HEK293 (cell line): Measurements from ENCODE around the gene ANKRD16.
"Not testable (repeated sequence)": the region's sequence is repeated elsewhere in the genome, so short reads cannot be mapped to it uniquely, and the experiment has no call there.

Source experiments
- CTCF ChIA-PET: fragments of 350-600 bp; formaldehyde crosslinking; extraction: SDS; loops from one replicate; lab custom pipeline; 2021; ENCODE audit warnings: antibody characterized with exemption; lab: Yijun Ruan, JAX
- POLR2A ChIA-PET: fragments of 300-600 bp; formaldehyde crosslinking; extraction: SDS; loops from one replicate; lab custom pipeline; 2020; ENCODE audit warnings: antibody characterized with exemption, inconsistent platforms; lab: Yijun Ruan, JAX
- H3K27ac ChIP-seq: fragments of 200-500 bp; sonication (Bioruptor generic); 2 replicates; pipeline ENCODE4 v1.5.1; 2014; ENCODE audit warnings: low read depth, low read length, control low read depth, inconsistent platforms; ENCODE audit errors: extremely low read depth
- H3K36me3 ChIP-seq, 2 experiments: fragments of 200-500 bp in 1 of 2; sonication (Bioruptor generic) in 1 of 2; 1 replicate in 1 of 2; 2 replicates in 1 of 2; pipeline ENCODE4 v1.5.1; 2014 to 2017; ENCODE audit warnings: inconsistent platforms in 2 of 2, low read length in 2 of 2; ENCODE audit not compliant: control insufficient read depth in 2 of 2, insufficient read depth in 1 of 2
- H3K4me1 ChIP-seq: fragments of 200-500 bp; sonication (Bioruptor generic); 2 replicates; pipeline ENCODE4 v1.5.1; 2014; ENCODE audit warnings: mild to moderate bottlenecking, low read length, inconsistent platforms; ENCODE audit not compliant: control insufficient read depth, insufficient read depth
- H3K4me3 ChIP-seq: 2 replicates; pipeline ENCODE4 v1.5.1; 2011; ENCODE audit warnings: low read depth, mild to moderate bottlenecking, control low read depth, low read length, moderate library complexity
- H3K9me3 ChIP-seq: fragments of 200-500 bp; sonication (Bioruptor generic); 2 replicates; pipeline ENCODE4 v1.5.1; 2014; ENCODE audit warnings: low read depth, low read length, inconsistent platforms; ENCODE audit not compliant: control insufficient read depth, insufficient read depth
- PRDM1 ChIP-seq: fragments of 450-650 bp; formaldehyde crosslinking; IDR thresholded peaks from 2 replicates; pipeline ENCODE4; 2016; ENCODE audit warnings: missing biosample characterization, missing genetic modification characterization
- TRIM28 ChIP-seq: IDR thresholded peaks from 2 replicates; pipeline ENCODE4 v1.6.1; 2011; ENCODE audit warnings: low read length, control low read depth, borderline replicate concordance
- ZBTB6 ChIP-seq: fragments of 450-650 bp; formaldehyde crosslinking; IDR thresholded peaks from 2 replicates; pipeline ENCODE4 v1.5.1; 2017; ENCODE audit warnings: missing biosample characterization, missing genetic modification characterization
- ZBTB8A ChIP-seq: fragments of 450-650 bp; formaldehyde crosslinking; IDR thresholded peaks from 2 replicates; pipeline ENCODE4 v1.5.1; 2016; ENCODE audit warnings: missing biosample characterization, missing genetic modification characterization
- ZFP3 ChIP-seq: fragments of 450-650 bp; formaldehyde crosslinking; IDR thresholded peaks from 2 replicates; pipeline ENCODE4 v1.5.1; 2016; ENCODE audit warnings: low read depth, missing biosample characterization, missing genetic modification characterization
- ZNF155 ChIP-seq: fragments of 450-650 bp; formaldehyde crosslinking; IDR thresholded peaks from 2 replicates; pipeline ENCODE4 v1.5.1; 2016; ENCODE audit warnings: missing biosample characterization, missing genetic modification characterization
- ZNF157 ChIP-seq: fragments of 450-650 bp; formaldehyde crosslinking; IDR thresholded peaks from 2 replicates; pipeline ENCODE4 v1.5.1; 2016; ENCODE audit warnings: missing biosample characterization, missing genetic modification characterization
- ZNF548 ChIP-seq: fragments of 450-650 bp; formaldehyde crosslinking; IDR thresholded peaks from 2 replicates; pipeline ENCODE4 v1.5.1; 2016; ENCODE audit warnings: missing biosample characterization, missing genetic modification characterization
- ZNF585B ChIP-seq: fragments of 450-650 bp; formaldehyde crosslinking; IDR thresholded peaks from 2 replicates; pipeline ENCODE4 v1.5.1; 2016; ENCODE audit warnings: missing biosample characterization, missing genetic modification characterization
- ZNF610 ChIP-seq: fragments of 450-650 bp; formaldehyde crosslinking; IDR thresholded peaks from 2 replicates; pipeline ENCODE4 v1.5.1; 2016; ENCODE audit warnings: missing biosample characterization, missing genetic modification characterization, borderline replicate concordance
- ZNF654 ChIP-seq: fragments of 450-650 bp; formaldehyde crosslinking; IDR thresholded peaks from 2 replicates; pipeline ENCODE4 v1.5.1; 2016; ENCODE audit warnings: low read depth, missing biosample characterization, missing genetic modification characterization
- ZNF664 ChIP-seq: fragments of 450-650 bp; formaldehyde crosslinking; IDR thresholded peaks from 2 replicates; pipeline ENCODE4 v1.5.1; 2016; ENCODE audit warnings: missing biosample characterization, missing genetic modification characterization
- ZNF747 ChIP-seq: fragments of 450-650 bp; formaldehyde crosslinking; IDR thresholded peaks from 2 replicates; pipeline ENCODE4 v1.5.1; 2016; ENCODE audit warnings: missing biosample characterization, missing genetic modification characterization
- ZNF776 ChIP-seq: fragments of 450-650 bp; formaldehyde crosslinking; IDR thresholded peaks from 2 replicates; pipeline ENCODE4 v1.5.0; 2017; ENCODE audit warnings: missing biosample characterization, missing genetic modification characterization, borderline replicate concordance
- ZNF785 ChIP-seq: fragments of 450-650 bp; formaldehyde crosslinking; IDR thresholded peaks from 2 replicates; pipeline ENCODE4 v1.5.1; 2016; ENCODE audit warnings: missing biosample characterization, missing genetic modification characterization
- TF ChIP-seq, protein P1 (sequence below): fragments of 450-650 bp; formaldehyde crosslinking; IDR thresholded peaks from 2 replicates; pipeline ENCODE4 v1.5.1; 2016; ENCODE audit warnings: missing biosample characterization, missing genetic modification characterization
- TF ChIP-seq, protein P2 (sequence below): sonication (generic); formaldehyde crosslinking; IDR thresholded peaks from 2 replicates; pipeline ENCODE4 v1.8.1; 2022; ENCODE audit warnings: mild to moderate bottlenecking, moderate library complexity, missing genetic modification reagents

Gene ANKRD16

DNA sequence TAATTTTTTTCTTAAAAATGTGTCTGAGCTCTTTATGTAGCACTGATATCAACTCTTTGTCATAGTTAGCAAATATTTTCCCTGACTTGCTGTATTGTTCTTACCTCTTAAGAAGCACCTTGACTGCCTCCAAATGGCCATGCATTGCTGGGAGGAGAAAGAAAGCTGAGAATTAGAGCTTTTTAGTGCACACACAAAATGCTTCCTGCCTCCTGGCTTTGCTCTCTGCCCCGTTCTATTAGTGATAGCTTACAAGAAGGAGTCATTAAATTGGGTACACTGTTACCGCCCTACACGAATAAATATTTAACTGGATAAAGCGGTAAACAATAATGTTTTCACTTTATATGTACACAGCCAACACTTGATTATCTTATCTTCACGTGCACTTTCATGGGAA is 4.1 kb downstream of the ANKRD16 start:
- peaks cover 45 to 58% of the 10 kb centered on the region in 2 experiments for H3K36me3 ChIP-seq
- CTCF ChIA-PET: interaction anchor here (0.6 to 0.7 kb wide), 2 partner anchors 12 to 22 kb away, joined by 4 to 5 read pairs; no protein-coding TSS in a partner anchor

GRCh38 chr10:5882961-5883360 is 6.7 kb downstream of the ANKRD16 start:
- Histone ChIP-seq H3K9me3 (no peaks in the 10 kb centered on the region), H3K27ac (no peak overlapping the region), H3K36me3 (peaks cover 68 to 77% of the 10 kb centered on the region in 2 experiments), H3K4me1 (no peaks in the 10 kb centered on the region), H3K4me3 (no peak overlapping the region)
- ChIA-PET CTCF (interaction anchor here (1.3 to 1.6 kb wide), 2 partner anchors 8 to 10 kb away, joined by 4 read pairs; no protein-coding TSS in a partner anchor), POLR2A (interaction anchor here (0.7 kb wide), 1 partner anchor 64 kb away, joined by 3 read pairs; no protein-coding TSS in a partner anchor)
- TF ChIP-seq ZBTB6 (tag by site-specific recombination) (no peak), ZFP3 (tag by site-specific recombination) (no peak), PRDM1 (tag by site-specific recombination) (no peak), ZBTB8A (tag by site-specific recombination) (no peak), ZNF155 (tag by site-specific recombination) (no peak), ZNF548 (no peak)
- TF ChIP-seq, protein P1, sequence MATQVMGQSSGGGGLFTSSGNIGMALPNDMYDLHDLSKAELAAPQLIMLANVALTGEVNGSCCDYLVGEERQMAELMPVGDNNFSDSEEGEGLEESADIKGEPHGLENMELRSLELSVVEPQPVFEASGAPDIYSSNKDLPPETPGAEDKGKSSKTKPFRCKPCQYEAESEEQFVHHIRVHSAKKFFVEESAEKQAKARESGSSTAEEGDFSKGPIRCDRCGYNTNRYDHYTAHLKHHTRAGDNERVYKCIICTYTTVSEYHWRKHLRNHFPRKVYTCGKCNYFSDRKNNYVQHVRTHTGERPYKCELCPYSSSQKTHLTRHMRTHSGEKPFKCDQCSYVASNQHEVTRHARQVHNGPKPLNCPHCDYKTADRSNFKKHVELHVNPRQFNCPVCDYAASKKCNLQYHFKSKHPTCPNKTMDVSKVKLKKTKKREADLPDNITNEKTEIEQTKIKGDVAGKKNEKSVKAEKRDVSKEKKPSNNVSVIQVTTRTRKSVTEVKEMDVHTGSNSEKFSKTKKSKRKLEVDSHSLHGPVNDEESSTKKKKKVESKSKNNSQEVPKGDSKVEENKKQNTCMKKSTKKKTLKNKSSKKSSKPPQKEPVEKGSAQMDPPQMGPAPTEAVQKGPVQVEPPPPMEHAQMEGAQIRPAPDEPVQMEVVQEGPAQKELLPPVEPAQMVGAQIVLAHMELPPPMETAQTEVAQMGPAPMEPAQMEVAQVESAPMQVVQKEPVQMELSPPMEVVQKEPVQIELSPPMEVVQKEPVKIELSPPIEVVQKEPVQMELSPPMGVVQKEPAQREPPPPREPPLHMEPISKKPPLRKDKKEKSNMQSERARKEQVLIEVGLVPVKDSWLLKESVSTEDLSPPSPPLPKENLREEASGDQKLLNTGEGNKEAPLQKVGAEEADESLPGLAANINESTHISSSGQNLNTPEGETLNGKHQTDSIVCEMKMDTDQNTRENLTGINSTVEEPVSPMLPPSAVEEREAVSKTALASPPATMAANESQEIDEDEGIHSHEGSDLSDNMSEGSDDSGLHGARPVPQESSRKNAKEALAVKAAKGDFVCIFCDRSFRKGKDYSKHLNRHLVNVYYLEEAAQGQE (tag by site-specific recombination): no peak

More for the DNA sequence above, 4.1 kb downstream of the ANKRD16 start:
- Histone ChIP-seq H3K4me3 (no peak overlapping the region), H3K4me1 (no peaks in the 10 kb centered on the region), H3K9me3 (no peaks in the 10 kb centered on the region), H3K27ac (no peak overlapping the region)
- POLR2A ChIA-PET: no interaction called here
- no peak for TF ChIP-seq TRIM28
- TF ChIP-seq ZNF785 (tag by site-specific recombination): no peak
- no peak for TF ChIP-seq ZNF776
- TF ChIP-seq ZNF654 (tag by site-specific recombination): no peak
- no peak for TF ChIP-seq ZNF747 (tag by site-specific recombination)
- TF ChIP-seq ZNF664 (tag by site-specific recombination): no peak
- TF ChIP-seq, protein P2, sequence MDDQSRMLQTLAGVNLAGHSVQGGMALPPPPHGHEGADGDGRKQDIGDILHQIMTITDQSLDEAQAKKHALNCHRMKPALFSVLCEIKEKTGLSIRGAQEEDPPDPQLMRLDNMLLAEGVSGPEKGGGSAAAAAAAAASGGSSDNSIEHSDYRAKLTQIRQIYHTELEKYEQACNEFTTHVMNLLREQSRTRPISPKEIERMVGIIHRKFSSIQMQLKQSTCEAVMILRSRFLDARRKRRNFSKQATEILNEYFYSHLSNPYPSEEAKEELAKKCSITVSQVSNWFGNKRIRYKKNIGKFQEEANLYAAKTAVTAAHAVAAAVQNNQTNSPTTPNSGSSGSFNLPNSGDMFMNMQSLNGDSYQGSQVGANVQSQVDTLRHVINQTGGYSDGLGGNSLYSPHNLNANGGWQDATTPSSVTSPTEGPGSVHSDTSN (CRISPR knock-in tag): no peak
- no peak for TF ChIP-seq ZNF585B
- TF ChIP-seq ZNF610 (tag by site-specific recombination): no peak
- no peak for TF ChIP-seq ZNF157

- H3K27ac ChIP-seq, H3K9me3 ChIP-seq, H3K4me1 ChIP-seq, H3K4me3 ChIP-seq: not testable (repeated sequence)
- peaks cover 47 to 56% of the 10 kb centered on the region in 2 experiments for H3K36me3 ChIP-seq
- ChIA-PET CTCF (interaction anchor here (1.1 kb wide), 1 partner anchor 247 kb away, joined by 3 read pairs; no protein-coding TSS in a partner anchor), POLR2A (interaction anchor here (0.8 to 1.1 kb wide), 3 partner anchors 12 to 24 kb away, joined by 3 to 8 read pairs (median 3); partner anchors contain the start of genes ANKRD16 and FBH1)
Measured at GRCh38 chr10:5877041-5877440, 12.7 kb downstream of the ANKRD16 start.
